GM12872 (cell line): Measurements from ENCODE around the gene LSS.

Experiments
- TF ChIP-seq, protein P1 (sequence below): IDR thresholded peaks from 3 replicates; pipeline ENCODE4 v1.5.1; 2011; ENCODE audit warnings: low read depth, mild to moderate bottlenecking, low read length, moderate library complexity; ENCODE audit not compliant: insufficient read depth

LSS gene

DNA sequence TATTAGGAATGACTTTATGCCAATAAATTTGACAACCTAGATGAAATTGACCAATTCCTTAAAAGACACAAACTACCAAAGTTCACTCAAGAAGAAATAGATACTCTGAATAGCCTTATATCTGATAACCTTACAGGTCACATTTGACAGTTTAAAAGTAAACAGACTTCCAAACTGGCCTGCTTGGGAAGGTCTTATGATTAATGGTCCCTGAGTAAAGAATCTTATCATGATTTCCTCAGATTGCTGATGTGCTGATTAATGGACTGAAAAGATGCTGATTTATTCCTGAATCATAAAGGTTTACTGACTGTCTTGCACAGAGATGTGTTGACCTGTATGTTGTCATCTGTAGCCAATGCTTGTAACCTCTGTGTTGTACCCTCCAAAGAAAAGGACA lies 63.5 kb downstream of the LSS start:
- TF ChIP-seq, protein P1, sequence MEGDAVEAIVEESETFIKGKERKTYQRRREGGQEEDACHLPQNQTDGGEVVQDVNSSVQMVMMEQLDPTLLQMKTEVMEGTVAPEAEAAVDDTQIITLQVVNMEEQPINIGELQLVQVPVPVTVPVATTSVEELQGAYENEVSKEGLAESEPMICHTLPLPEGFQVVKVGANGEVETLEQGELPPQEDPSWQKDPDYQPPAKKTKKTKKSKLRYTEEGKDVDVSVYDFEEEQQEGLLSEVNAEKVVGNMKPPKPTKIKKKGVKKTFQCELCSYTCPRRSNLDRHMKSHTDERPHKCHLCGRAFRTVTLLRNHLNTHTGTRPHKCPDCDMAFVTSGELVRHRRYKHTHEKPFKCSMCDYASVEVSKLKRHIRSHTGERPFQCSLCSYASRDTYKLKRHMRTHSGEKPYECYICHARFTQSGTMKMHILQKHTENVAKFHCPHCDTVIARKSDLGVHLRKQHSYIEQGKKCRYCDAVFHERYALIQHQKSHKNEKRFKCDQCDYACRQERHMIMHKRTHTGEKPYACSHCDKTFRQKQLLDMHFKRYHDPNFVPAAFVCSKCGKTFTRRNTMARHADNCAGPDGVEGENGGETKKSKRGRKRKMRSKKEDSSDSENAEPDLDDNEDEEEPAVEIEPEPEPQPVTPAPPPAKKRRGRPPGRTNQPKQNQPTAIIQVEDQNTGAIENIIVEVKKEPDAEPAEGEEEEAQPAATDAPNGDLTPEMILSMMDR, result no peak

DNA sequence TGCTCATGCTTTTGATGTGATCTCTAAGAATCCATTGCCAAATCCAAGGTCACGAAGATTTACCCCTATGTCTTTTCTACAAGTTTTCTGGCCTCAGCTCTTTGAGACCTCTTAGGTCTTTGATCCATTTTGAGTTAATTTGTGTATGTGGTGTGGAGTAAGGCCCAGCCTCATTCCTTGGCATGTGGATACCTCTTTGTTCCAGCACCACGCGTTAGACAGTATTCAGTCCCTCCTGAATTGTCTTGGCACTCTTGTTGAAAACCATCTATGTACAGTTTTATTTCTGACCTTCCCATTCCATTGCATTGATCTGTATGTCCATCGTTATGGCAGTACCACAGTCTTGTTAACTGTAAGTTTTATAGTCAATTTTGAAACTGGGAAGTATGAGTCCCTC lies 65.2 kb downstream of the LSS start:
- TF ChIP-seq, protein P1, result no peak

DNA sequence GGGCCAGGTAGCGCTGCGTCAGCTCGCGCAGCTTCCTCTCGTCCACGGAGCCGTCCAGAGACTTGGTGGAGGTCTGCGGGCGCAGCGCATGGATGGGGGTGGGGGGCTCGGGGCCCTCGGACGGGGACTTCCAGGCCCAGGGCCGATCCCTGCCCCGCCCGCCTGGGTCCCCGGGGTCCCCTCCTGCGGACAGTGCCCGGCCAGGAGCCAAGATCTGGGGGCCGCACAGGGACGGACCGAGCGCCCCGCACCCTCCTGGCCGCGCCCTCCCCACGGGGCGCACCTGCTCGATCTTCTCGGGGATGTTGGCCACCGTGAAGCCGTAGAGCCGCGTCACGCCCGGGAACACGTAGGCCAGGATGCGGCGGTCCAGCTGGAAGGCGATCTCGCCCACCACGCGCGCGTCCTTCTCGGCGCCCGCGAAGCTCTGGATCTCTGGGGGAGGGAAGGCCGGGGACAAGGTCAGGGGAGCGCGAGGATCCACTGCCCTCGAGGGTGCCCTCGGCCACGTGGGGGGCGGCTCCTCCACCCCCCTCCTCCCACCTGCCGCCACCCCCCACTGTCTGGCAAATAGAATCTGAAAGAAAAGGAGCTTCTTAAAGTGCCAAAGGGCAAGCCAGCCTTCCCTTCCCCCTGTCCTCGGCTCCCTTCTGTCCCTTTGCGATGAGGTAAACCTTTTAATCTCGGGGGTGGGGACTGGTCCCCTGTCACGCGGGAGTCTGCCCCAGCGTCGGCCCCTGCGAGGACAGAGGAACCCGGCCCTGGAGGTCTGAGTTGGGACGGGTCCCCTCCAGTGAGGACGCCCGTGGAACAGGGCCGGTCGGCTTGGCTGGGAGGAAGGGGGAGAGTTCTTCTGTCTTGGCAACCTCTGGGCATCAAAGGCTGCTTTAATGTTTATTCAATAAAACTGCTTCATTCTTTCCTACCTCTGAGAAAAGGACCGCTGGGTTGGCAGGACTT lies 66.7 kb downstream of the LSS start:
- TF ChIP-seq, protein P1, result no peak

DNA sequence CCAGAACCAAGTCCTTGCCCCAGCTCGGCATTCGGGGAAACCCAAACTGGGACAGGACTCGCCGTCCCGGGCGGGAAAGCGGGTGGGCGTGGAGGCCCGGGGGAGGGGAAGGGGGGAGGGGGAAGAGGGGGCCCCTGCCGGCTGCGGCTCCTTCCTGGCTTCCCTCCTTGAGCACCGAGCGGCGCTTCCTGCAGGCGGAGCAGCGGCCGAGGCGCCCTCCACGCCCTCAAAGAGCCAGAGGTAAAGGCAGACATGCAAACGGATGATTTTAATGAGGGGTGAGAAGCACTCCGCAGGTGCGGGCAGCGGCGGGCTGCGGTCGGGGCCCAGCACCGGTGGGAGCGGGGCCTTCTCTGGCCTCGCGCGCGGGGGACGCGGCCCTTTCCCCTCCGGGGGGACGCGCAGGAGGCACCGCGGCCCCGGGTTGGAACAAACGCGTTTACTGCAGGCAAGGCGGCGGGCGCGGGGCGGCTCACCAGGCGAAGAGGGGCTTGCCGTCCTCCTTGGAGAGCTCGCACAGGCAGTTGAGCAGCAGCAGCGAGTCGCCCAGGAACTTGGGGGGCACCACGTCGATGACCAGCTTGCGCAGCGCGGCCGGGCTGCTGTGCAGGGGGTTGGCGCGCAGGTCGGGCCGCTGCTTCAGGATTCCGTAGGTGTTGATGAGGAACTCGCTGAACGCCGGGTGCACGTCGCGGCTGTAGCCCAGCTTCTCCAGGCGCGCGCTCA lies 67.5 kb downstream of the LSS start:
- TF ChIP-seq, protein P1, result no peak

DNA sequence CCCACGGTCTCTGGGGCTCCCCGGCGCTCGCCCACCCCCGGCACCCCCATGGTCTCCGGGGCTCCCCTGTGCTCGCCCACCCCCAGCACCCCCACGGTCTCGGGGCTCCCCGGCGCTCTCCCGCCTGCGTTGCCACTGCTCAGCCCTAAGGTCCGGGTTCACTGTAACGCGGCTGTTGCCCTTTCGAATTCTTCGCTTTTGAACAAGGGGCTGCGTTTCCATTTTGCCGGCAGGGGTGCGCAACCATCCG lies 68.0 kb downstream of the LSS start:
- TF ChIP-seq, protein P1, result no peak

DNA sequence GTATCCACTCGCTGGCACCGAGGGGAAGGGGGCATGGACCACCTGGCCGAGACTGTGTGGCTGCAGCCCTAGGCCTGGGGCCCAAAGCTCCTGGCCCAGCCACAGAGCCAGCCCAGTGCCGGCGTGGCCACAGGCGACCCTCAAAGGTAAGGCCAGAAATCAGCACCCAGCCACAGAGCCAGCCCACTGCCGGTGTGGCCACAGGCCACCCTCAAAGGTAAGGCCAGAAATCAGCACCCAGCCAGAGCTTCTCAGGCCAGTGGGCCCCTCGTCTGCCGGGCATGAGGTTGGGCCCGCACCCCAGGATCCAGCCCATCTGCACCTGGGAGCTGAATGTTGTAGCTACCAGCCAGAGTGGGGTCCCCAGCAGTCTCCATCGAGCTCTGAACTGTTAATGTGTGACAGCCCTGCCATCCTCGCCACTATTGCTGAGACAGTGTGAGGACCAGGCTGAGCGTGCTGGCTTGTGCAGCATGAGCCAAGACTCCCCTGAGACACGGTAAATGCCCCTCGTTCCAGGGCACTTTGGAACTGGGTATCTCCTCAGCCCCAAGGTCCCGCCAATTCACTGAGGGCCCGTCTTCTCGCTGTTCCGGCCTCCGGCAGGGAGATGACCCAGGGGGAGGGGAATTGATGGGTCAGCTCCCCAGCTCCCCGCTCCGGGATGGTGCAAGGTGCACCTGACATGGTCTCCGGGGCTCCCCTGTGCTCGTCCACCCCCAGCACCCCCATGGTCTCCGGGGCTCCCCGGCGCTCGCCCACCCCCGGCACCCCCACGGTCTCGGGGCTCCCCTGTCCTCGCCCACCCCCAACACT lies 68.5 kb downstream of the LSS start:
- TF ChIP-seq, protein P1, result no peak

DNA sequence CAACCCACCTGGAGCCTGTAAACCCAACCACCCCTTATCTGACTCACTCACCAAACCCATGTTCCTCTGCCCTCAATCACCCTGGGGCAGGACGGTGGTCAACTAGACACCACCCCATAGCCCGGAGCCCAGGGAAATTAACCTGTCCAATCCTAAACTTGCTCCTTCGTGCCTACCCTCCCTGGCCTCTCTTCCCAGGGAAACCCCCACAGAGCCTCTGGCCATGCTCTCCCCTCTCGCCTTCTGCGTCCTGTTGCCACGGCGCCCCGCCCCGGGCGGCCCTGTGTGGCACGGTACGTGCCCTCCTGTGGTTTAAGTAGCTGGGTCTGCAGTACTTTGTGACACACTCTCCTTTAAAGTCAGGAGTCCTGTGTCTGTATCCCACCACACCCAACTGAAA lies 69.2 kb downstream of the LSS start:
- TF ChIP-seq, protein P1, result no peak
